ENCODE data around the gene CTDSPL. TPM values are rescaled to one million over a fixed set of nuclear protein-coding genes. Genes with fewer than 3 reads are reported as not detected.
"Not testable (repeated sequence)": the region's sequence is repeated elsewhere in the genome, so short reads cannot be mapped to it uniquely, and the experiment has no call there.

The CTDSPL gene
- 107 and 161 TPM in 2 replicates for total RNA-seq

- peak; percentile 26 for DNase-seq
Measured at GRCh38 chr3:37861620-37862041, at the start of gene CTDSPL. Gene CTDSPL, plus strand, starts transcription at chr3:37861880. Its CDS starts 320 bp downstream, at chr3:37862200.

- no peak for DNase-seq
Measured at GRCh38 chr3:37812499-37812896, 49.2 kb upstream of the CTDSPL start.

GRCh38 chr3:37813403-37813802 lies 48.3 kb upstream of the CTDSPL start:
- DNase-seq, result no peak

GRCh38 chr3:37814547-37814946 lies 47.1 kb upstream of the CTDSPL start:
- DNase-seq, result peak; percentile 24

GRCh38 chr3:37815156-37815555 lies 46.5 kb upstream of the CTDSPL start:
- not testable (repeated sequence) for DNase-seq

- DNase-seq, result no peak
Measured at GRCh38 chr3:37816271-37816670, 45.4 kb upstream of the CTDSPL start.

GRCh38 chr3:37819591-37819990 lies 42.1 kb upstream of the CTDSPL start:
- no peak for DNase-seq

- no peak for DNase-seq
Measured at GRCh38 chr3:37820286-37820685, 41.4 kb upstream of the CTDSPL start.

GRCh38 chr3:37823189-37823588 lies 38.5 kb upstream of the CTDSPL start:
- DNase-seq, result no peak

GRCh38 chr3:37824090-37824953 lies 37.4 kb upstream of the CTDSPL start:
- DNase-seq, result peak; percentile 18

- no peak for DNase-seq
Measured at GRCh38 chr3:37824954-37825328, 36.7 kb upstream of the CTDSPL start.

- DNase-seq, result no peak
Measured at GRCh38 chr3:37825744-37826400, 35.8 kb upstream of the CTDSPL start.

GRCh38 chr3:37826502-37826901 lies 35.2 kb upstream of the CTDSPL start:
- DNase-seq, result no peak

- DNase-seq, result no peak
Measured at GRCh38 chr3:37826933-37827332, 34.7 kb upstream of the CTDSPL start.

- DNase-seq, result no peak
Measured at GRCh38 chr3:37832480-37832879, 29.2 kb upstream of the CTDSPL start.

GRCh38 chr3:37833302-37834186 lies 28.1 kb upstream of the CTDSPL start:
- no peak for DNase-seq

GRCh38 chr3:37836589-37836988 lies 25.1 kb upstream of the CTDSPL start:
- DNase-seq, result no peak

- DNase-seq, result no peak
Measured at GRCh38 chr3:37847689-37848088, 14.0 kb upstream of the CTDSPL start.

- DNase-seq, result no peak
Measured at GRCh38 chr3:37849146-37849923, 12.3 kb upstream of the CTDSPL start.

- peak; percentile 21 for DNase-seq
Measured at GRCh38 chr3:37852097-37852496, 9.6 kb upstream of the CTDSPL start.

GRCh38 chr3:37852771-37853170 lies 8.9 kb upstream of the CTDSPL start:
- DNase-seq, result no peak

Data from dermis blood vessel endothelial cell (primary cell).